K562 (cell line): ENCODE results near the gene ECPAS. TPM values are rescaled to one million over a fixed set of nuclear protein-coding genes. Genes with fewer than 3 reads are reported as not detected.

Experiments used
- ATAC-seq: fragments of 200-7000 bp; cut with Tn5 transposase; 3 replicates; pipeline ENCODE4 v1.9.1; 2020; ENCODE audit warnings: moderate library complexity
- BruUV-seq: library from RNA; stranded (reverse); fragments of 400-500 nt; replicated peaks from 2 replicates; lab custom pipeline; 2021; lab: Mats Ljungman, UMichigan
- CTCF ChIA-PET: fragments of 300-600 bp; formaldehyde crosslinking; extraction: SDS; loops from one replicate; lab custom pipeline; 2021; ENCODE audit warnings: low intra/inter-chr PET ratio; lab: Yijun Ruan, JAX
- POLR2A ChIA-PET: fragments of 300-600, 350-650 bp; sonication (Branson Sonifier 250); formaldehyde crosslinking; extraction: SDS; loops from one replicate; lab custom pipeline; 2021; ENCODE audit warnings: antibody characterized with exemption, inconsistent platforms; lab: Yijun Ruan, JAX
- DNase-seq, 4 experiments: peaks; one replicate each; pipeline versions ENCODE4 v3.0.0 to v3.0.0-alpha.2; 2011 to 2018; ENCODE audit warnings: low spot score in 3 of 4, mixed read lengths in 3 of 4; ENCODE audit errors: extremely low read depth in 1 of 4
- FAIRE-seq: peaks from 2 replicates; lab custom pipeline; 2011; peaks lifted over from hg19 to GRCh38; lab: Jason Lieb, UNC
- H2AFZ ChIP-seq: 2 replicates; pipeline ENCODE4 v1.6.0; 2011; ENCODE audit warnings: low read depth, low read length, control low read depth, inconsistent platforms
- H3K27ac ChIP-seq: fragments of 200-600 bp; 3 replicates; pipeline ENCODE4 v1.8.0; 2011; ENCODE audit warnings: low read depth, mild to moderate bottlenecking, control low read depth, inconsistent platforms, low read length, moderate library complexity, mixed read lengths; ENCODE audit errors: extremely low read depth
- H3K27me3 ChIP-seq, 2 experiments: fragments of 300-600 bp in 1 of 2; 2 replicates in 1 of 2; 3 replicates in 1 of 2; pipeline versions ENCODE4 v1.6.0 to v1.8.0; 2011; ENCODE audit warnings: inconsistent platforms in 2 of 2, low read length in 2 of 2, mild to moderate bottlenecking in 1 of 2, mixed read lengths in 1 of 2, moderate library complexity in 1 of 2; ENCODE audit not compliant: control insufficient read depth in 2 of 2, insufficient read depth in 2 of 2
- H3K36me3 ChIP-seq: fragments of 300-600 bp; 3 replicates; pipeline ENCODE4 v1.8.0; 2011; ENCODE audit warnings: mild to moderate bottlenecking, low read length, inconsistent platforms; ENCODE audit not compliant: control insufficient read depth, insufficient read depth
- H3K4me1 ChIP-seq, 2 experiments: fragments of 200-600 bp in 1 of 2; replicated peaks in 1 of 2; 2 replicates in 1 of 2; 3 replicates in 1 of 2; pipeline versions ENCODE4 v1.5.1 to v1.8.0; 2011; ENCODE audit warnings: inconsistent platforms in 2 of 2, low read length in 2 of 2, mild to moderate bottlenecking in 1 of 2, mixed read lengths in 1 of 2, moderate library complexity in 1 of 2; ENCODE audit not compliant: control insufficient read depth in 2 of 2, insufficient read depth in 2 of 2
- H3K4me2 ChIP-seq: 2 replicates; pipeline ENCODE4 v1.6.1; 2011; ENCODE audit warnings: low read length, control low read depth, inconsistent platforms, mixed read lengths; ENCODE audit not compliant: insufficient read depth
- H3K4me3 ChIP-seq: fragments of 200-600 bp; sonication (generic), shearing (Covaris generic); 2 replicates; pipeline ENCODE4 v1.5.1; 2016; ENCODE audit warnings: control low read depth, inconsistent platforms
- H3K79me2 ChIP-seq: fragments of 200-600 bp; 3 replicates; pipeline ENCODE4 v1.8.0; 2011; ENCODE audit warnings: low read length, inconsistent platforms; ENCODE audit not compliant: control insufficient read depth, insufficient read depth
- H3K9ac ChIP-seq, 2 experiments: 2 replicates each; pipeline versions ENCODE4 v1.6.0 to v1.6.1; 2011; ENCODE audit warnings: low read depth in 2 of 2, low read length in 2 of 2, control low read depth in 1 of 2, inconsistent platforms in 1 of 2, mild to moderate bottlenecking in 1 of 2, mixed read lengths in 1 of 2; ENCODE audit not compliant: insufficient read depth in 1 of 2
- H3K9me1 ChIP-seq: one replicate; pipeline ENCODE4 v1.6.0; 2011; ENCODE audit warnings: inconsistent platforms, mild to moderate bottlenecking, low read length, moderate library complexity; ENCODE audit not compliant: control insufficient read depth, insufficient read depth
- H3K9me3 ChIP-seq: replicated peaks from 2 replicates; pipeline ENCODE4 v1.5.1; 2011; ENCODE audit warnings: low read depth, low read length, inconsistent platforms; ENCODE audit not compliant: control insufficient read depth, insufficient read depth
- H4K20me1 ChIP-seq: replicated peaks from 2 replicates; pipeline ENCODE4 v1.6.1; 2011; ENCODE audit warnings: low read length, inconsistent platforms, mixed read lengths; ENCODE audit not compliant: control insufficient read depth, insufficient read depth
- CHD2 ChIP-seq: IDR thresholded peaks from 2 replicates; pipeline ENCODE4 v1.6.1; 2011; ENCODE audit warnings: low read depth, low read length
- CREBBP ChIP-seq: IDR thresholded peaks from one replicate; pipeline ENCODE4 v1.6.1; 2012; ENCODE audit warnings: low read depth, mild to moderate bottlenecking, control low read depth, inconsistent platforms, low read length
- GATAD2B ChIP-seq: fragments of 450-650 bp; IDR thresholded peaks from 2 replicates; pipeline ENCODE4 v1.6.1; 2017; ENCODE audit warnings: mild to moderate bottlenecking, borderline replicate concordance
- MCM5 ChIP-seq: fragments of 450-650 bp; IDR thresholded peaks from 2 replicates; pipeline ENCODE4 v1.6.1; 2016; ENCODE audit warnings: low read depth
- MYNN ChIP-seq, 2 experiments: sonication (generic); formaldehyde crosslinking in 1 of 2; IDR thresholded peaks; 2 replicates each; pipeline versions ENCODE4 v1.5.0 to v1.6.1; 2016 to 2020; ENCODE audit warnings: antibody characterized with exemption in 1 of 2, missing genetic modification reagents in 1 of 2
- RBM34 ChIP-seq: fragments of 200-400 bp; formaldehyde crosslinking; IDR thresholded peaks from 2 replicates; pipeline ENCODE4 v1.6.1; 2018; ENCODE audit warnings: low read length, borderline replicate concordance; ENCODE audit not compliant: insufficient read depth
- TCF3 ChIP-seq: sonication (generic); formaldehyde crosslinking; IDR thresholded peaks from 2 replicates; pipeline ENCODE4 v1.4.0; 2020; ENCODE audit warnings: mild to moderate bottlenecking, missing genetic modification reagents
- XRCC4 ChIP-seq: IDR thresholded peaks from one replicate; pipeline ENCODE4 v1.6.1; 2011; ENCODE audit not compliant: insufficient read depth, insufficient read length; ENCODE audit errors: extremely low read depth
- ZNF232 ChIP-seq: sonication (generic); formaldehyde crosslinking; IDR thresholded peaks from 2 replicates; pipeline ENCODE4 v1.8.0; 2022; ENCODE audit warnings: mild to moderate bottlenecking, missing genetic modification reagents
- ZNF253 ChIP-seq: fragments of 250-450 bp; sonication (Bioruptor Pico); conservative IDR thresholded peaks from 2 replicates; pipeline ENCODE4 v1.6.1; 2021; ENCODE audit warnings: mild to moderate bottlenecking
- WGBS: fragments of 100-300 bp; shearing (Covaris generic); methylation state at CpG from one replicate; pipeline ENCODE4 v1.1.6; 2016; ENCODE audit warnings: low coverage, mixed read lengths; ENCODE audit not compliant: insufficient coverage; ENCODE audit errors: missing lambda C conversion rate; 5-methylcytosine and 5-hydroxymethylcytosine counted together
- in situ Hi-C: fragments of 300-500 bp; cut with MboI; formaldehyde crosslinking; loops from 4 replicates; pipeline ENCODE4 v1.15.0; 2018; ENCODE audit warnings: inconsistent platforms, mixed read lengths
- intact Hi-C: fragments of 100-400 bp; cut with micrococcal nuclease; formaldehyde crosslinking; loops from 2 replicates; pipeline ENCODE4 v1.14.2; 2022
- polyA plus RNA-seq, 8 experiments: library from polyadenylated mRNA; depleted of rRNA in 4 of 8; stranded (reverse) in 5 of 8; unstranded in 3 of 8; fragments of >200 nt; fragmentation: Nextera tagmentation in 2 of 8; fragmentation: Illumina TruSeq in 1 of 8; extraction: Ambion mirVana in 2 of 8; extraction: Trizol in 1 of 8; gene quantifications; 2 replicates each; pipeline versions ENCODE4 v1.2.1 to v1.2.3, GENCODE V29; 2011 to 2014; ENCODE audit warnings: inconsistent platforms in 1 of 8, missing spikeins in 1 of 8
- total RNA-seq, 7 experiments: library from RNA; depleted of rRNA in 6 of 7; stranded (reverse); fragments of >200 nt in 6 of 7; fragmentation: Illumina TruSeq in 2 of 7; extraction: Trizol in 2 of 7; gene quantifications; 2 replicates each; pipeline versions ENCODE4 v1.2.1 to v1.2.3, GENCODE V29; 2011 to 2021; ENCODE audit warnings: low replicate concordance in 1 of 7
- TF ChIP-seq, protein P1 (sequence below): sonication (generic); formaldehyde crosslinking; IDR thresholded peaks from 2 replicates; pipeline ENCODE4 v1.8.0; 2022; ENCODE audit warnings: missing genetic modification reagents, mild to moderate bottlenecking, moderate library complexity, borderline replicate concordance

ECPAS gene
- total and polyA plus RNA-seq, 9 of the 15 experiments (the other 6 are each of a cell fraction or from before 2014, with no cell fraction given) = 14.5 to 90.9 (median 75.7) TPM

DNA sequence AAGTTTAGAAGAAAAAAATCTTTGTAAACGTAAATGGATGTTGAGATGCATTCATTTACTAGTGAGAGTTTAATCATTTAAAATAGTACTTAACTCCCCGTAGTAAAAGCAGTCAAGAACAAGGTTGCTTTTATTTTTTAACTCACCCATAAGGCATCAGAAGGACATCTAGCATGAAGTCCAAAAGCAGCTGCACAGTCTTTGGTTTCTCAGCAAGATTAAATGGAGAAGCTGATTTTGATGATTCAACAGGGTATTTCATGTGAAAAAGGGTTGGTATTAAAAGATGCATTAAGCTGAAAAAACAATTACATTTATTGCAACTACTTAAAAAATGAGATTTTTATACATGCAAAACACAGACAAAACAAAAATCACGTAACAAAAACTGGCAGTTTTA is 44.0 kb downstream of the ECPAS start (continued):
- TF ChIP-seq CHD2 (no peak), MYNN (IDR thresholded peaks at IDR 0.05) (no peak), MYNN (CRISPR knock-in tag; IDR thresholded peaks at IDR 0.05) (no peak), TCF3 (CRISPR knock-in tag) (no peak), ZNF232 (CRISPR knock-in tag) (no peak)

DNA sequence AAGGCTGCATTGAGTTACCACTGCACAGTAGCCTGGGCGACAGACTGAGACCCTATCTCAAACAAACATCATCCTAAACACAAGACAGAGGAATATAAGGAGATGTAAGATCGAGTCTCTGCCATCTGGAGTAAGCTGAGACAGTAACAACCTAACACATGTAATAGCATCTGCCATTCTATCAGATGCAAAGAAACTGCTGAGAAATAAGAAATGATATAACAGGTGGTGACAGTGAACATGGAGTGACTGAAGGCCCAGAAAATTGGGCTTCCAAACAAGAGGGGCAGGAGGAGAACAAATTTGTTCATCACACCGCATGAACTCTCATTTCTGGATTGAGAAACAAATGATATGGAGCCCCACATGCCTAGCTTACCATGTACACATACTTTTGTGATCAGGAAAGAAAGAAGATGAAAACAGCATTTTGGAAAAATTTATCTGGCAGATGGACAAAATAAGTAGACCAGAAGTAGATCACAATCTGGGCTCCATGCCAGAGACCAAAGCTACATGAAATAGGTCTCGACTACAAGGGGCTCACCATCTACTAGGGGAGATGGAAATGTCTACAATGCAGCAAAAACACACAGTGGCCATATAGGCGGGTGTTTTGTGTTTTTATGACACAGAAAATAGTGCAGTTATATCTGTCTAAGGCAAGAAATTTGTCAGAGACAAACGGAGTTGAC is 45.5 kb downstream of the ECPAS start:
- intact Hi-C loops = no loop called here
- H3K9me3 ChIP-seq = no peaks in the 10 kb centered on the region
- POLR2A ChIA-PET = no interaction called here
- H3K4me1 ChIP-seq = no peaks in the 10 kb centered on the region
- no peak overlapping the region for H3K9ac ChIP-seq
- BruUV-seq = no TSS peak
- no peak for ATAC-seq
- no peak overlapping the region for H2AFZ ChIP-seq
- H3K4me2 ChIP-seq = no peak overlapping the region
- 0 out of 3 replicates have a peak, but pooled peaks cover 2% of the 10 kb centered on the region for H3K79me2 ChIP-seq
- H4K20me1 ChIP-seq = peaks cover 3% of the 10 kb centered on the region; the same call in 1 of the 2 replicates
- no peaks in the 10 kb centered on the region for H3K27me3 ChIP-seq
- no peak for FAIRE-seq
- CTCF ChIA-PET = no interaction called here
- no peak for DNase-seq
- H3K9me1 ChIP-seq = no peaks in the 10 kb centered on the region
- WGBS = 82% methylated on average over 6 of the region's 6 CpGs
- TF ChIP-seq ZNF253 (CRISPR knock-in tag) = no peak
- TF ChIP-seq XRCC4 = no peak
- TF ChIP-seq GATAD2B = no peak
- TF ChIP-seq MCM5 = no peak
- no peak for TF ChIP-seq RBM34
- TF ChIP-seq CREBBP = no peak
- TF ChIP-seq, protein P1, sequence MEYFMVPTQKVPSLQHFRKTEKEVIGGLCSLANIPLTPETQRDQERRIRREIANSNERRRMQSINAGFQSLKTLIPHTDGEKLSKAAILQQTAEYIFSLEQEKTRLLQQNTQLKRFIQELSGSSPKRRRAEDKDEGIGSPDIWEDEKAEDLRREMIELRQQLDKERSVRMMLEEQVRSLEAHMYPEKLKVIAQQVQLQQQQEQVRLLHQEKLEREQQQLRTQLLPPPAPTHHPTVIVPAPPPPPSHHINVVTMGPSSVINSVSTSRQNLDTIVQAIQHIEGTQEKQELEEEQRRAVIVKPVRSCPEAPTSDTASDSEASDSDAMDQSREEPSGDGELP (CRISPR knock-in tag) = no peak
- TF ChIP-seq, all 486 proteins: peak for 0
- peaks cover 80% of the 10 kb centered on the region for H3K36me3 ChIP-seq
- in situ Hi-C loops = no loop called here
- H3K4me3 ChIP-seq = no peak overlapping the region
- no peak overlapping the region for H3K27ac ChIP-seq
